ENCODE results near the gene ITGBL1.

The ITGBL1 gene

GRCh38 chr13:101709952-101710351 lies 257.5 kb downstream of the ITGBL1 start:
- ChIA-PET CTCF (no interaction called here), POLR2A (no interaction called here)
- no peak overlapping the region for H3K4me3 ChIP-seq (ENCODE audit: low read depth, low read length)
- DNase-seq (ENCODE audit: low read depth, low spot score), result no peak
- no peak for TF ChIP-seq CTCF (IDR thresholded peaks at IDR 0.05; ENCODE audit: insufficient read depth, low read length, missing control alignments)

GRCh38 chr13:101711307-101712025 lies 259.0 kb downstream of the ITGBL1 start:
- CTCF ChIA-PET, result no interaction called here
- DNase-seq (ENCODE audit: low read depth, low spot score), result no peak
- POLR2A ChIA-PET, result no interaction called here
- no peak for TF ChIP-seq CTCF (IDR thresholded peaks at IDR 0.05; ENCODE audit: insufficient read depth, low read length, missing control alignments)
- no peak overlapping the region for H3K4me3 ChIP-seq (ENCODE audit: low read depth, low read length)

- CTCF ChIA-PET, result no interaction called here
- no peak for TF ChIP-seq CTCF (IDR thresholded peaks at IDR 0.05; ENCODE audit: insufficient read depth, low read length, missing control alignments)
- H3K4me3 ChIP-seq (ENCODE audit: low read depth, low read length), result no peak overlapping the region
- POLR2A ChIA-PET, result no interaction called here
- DNase-seq (ENCODE audit: low read depth, low spot score), result no peak
Measured at GRCh38 chr13:101712026-101712348, 259.5 kb downstream of the ITGBL1 start.

GRCh38 chr13:101714195-101714594 lies 261.7 kb downstream of the ITGBL1 start:
- no peak for TF ChIP-seq CTCF (IDR thresholded peaks at IDR 0.05; ENCODE audit: insufficient read depth, low read length, missing control alignments)
- POLR2A ChIA-PET, result no interaction called here
- CTCF ChIA-PET, result interaction anchor here (1.5 kb wide), 1 partner anchor 569 kb away, joined by 4 read pairs; no protein-coding TSS in a partner anchor
- H3K4me3 ChIP-seq (ENCODE audit: low read depth, low read length), result no peak overlapping the region
- no peak for DNase-seq (ENCODE audit: low read depth, low spot score)

GRCh38 chr13:101717353-101717752 lies 264.9 kb downstream of the ITGBL1 start:
- ChIA-PET CTCF (interaction anchor here (1.0 to 1.4 kb wide), 2 partner anchors 10 to 573 kb away, joined by 3 to 5 read pairs; no protein-coding TSS in a partner anchor), POLR2A (no interaction called here)
- TF ChIP-seq CTCF (IDR thresholded peaks at IDR 0.05; ENCODE audit: insufficient read depth, low read length, missing control alignments), result no peak
- DNase-seq (ENCODE audit: low read depth, low spot score), result no peak
- no peak overlapping the region for H3K4me3 ChIP-seq (ENCODE audit: low read depth, low read length)

GRCh38 chr13:101718496-101718895 lies 266.0 kb downstream of the ITGBL1 start:
- DNase-seq (ENCODE audit: low read depth, low spot score), result no peak
- ChIA-PET CTCF (no interaction called here), POLR2A (no interaction called here)
- H3K4me3 ChIP-seq (ENCODE audit: low read depth, low read length), result no peak overlapping the region
- TF ChIP-seq CTCF (IDR thresholded peaks at IDR 0.05; ENCODE audit: insufficient read depth, low read length, missing control alignments), result no peak
